Measurements from ENCODE around the gene DIPK2A. TPM values are rescaled to one million over a fixed set of nuclear protein-coding genes. Genes with fewer than 3 reads are reported as not detected.
A peak's percentile ranks its signal among the peaks of the same experiment; 100 is the strongest.

Gene DIPK2A
- total RNA-seq, 1 donor from 2014 or later, result 49.0 TPM

GRCh38 chr3:143972505-143973258 lies 1.1 kb downstream of the DIPK2A start:
- Mint-ChIP-seq H3K9me3 (peaks cover 9% of the 10 kb centered on the region), H3K27me3 (ENCODE audit: insufficient read depth, low read depth) (peaks cover 13% of the 10 kb centered on the region), H3K4me1 (peaks cover 24% of the 10 kb centered on the region), H3K4me3 (peak overlapping the region; percentile 98), H3K27ac (peak overlapping the region; percentile 92), H3K36me3 (peaks cover 3% of the 10 kb centered on the region)
- Histone ChIP-seq H3K27ac (peak overlapping the region; percentile 85), H3K79me2 (ENCODE audit: low read depth) (peaks cover 50% of the 10 kb centered on the region), H4K20me1 (ENCODE audit: low read depth) (peaks cover 38% of the 10 kb centered on the region), H3K4me2 (peak overlapping the region; percentile 95), H3K36me3 (no peaks in the 10 kb centered on the region), H3F3A (ENCODE audit: low read depth) (peaks cover 41% of the 10 kb centered on the region), H2AFZ (replicated peaks) (peak overlapping the region; percentile 10), H3K9me3 (ENCODE audit: low read depth) (no peaks in the 10 kb centered on the region), H3K4me3 (peak overlapping the region; percentile 96), H3K4me1 (peaks cover 48% of the 10 kb centered on the region), H3K27me3 (no peaks in the 10 kb centered on the region), H3K9ac (peak overlapping the region; percentile 53)
- peak; percentile 85 for DNase-seq (ENCODE audit: low spot score)
- no peak for TF ChIP-seq EZH2phosphoT487 (IDR thresholded peaks at IDR 0.05)
- peak; percentile 54 for TF ChIP-seq CTCF (IDR thresholded peaks at IDR 0.05)

GRCh38 chr3:143973259-143974021 lies 1.8 kb downstream of the DIPK2A start:
- Histone ChIP-seq H3K4me1 (peaks cover 52% of the 10 kb centered on the region), H3K79me2 (ENCODE audit: low read depth) (peaks cover 57% of the 10 kb centered on the region), H3K27ac (no peak overlapping the region), H3K9me3 (ENCODE audit: low read depth) (no peaks in the 10 kb centered on the region), H3F3A (ENCODE audit: low read depth) (peaks cover 41% of the 10 kb centered on the region), H4K20me1 (ENCODE audit: low read depth) (peaks cover 38% of the 10 kb centered on the region), H3K27me3 (no peaks in the 10 kb centered on the region), H3K4me3 (peak overlapping the region; percentile 96), H2AFZ (replicated peaks) (no peak overlapping the region), H3K9ac (peak overlapping the region; percentile 53), H3K36me3 (no peaks in the 10 kb centered on the region), H3K4me2 (peak overlapping the region; percentile 95)
- peaks cover 24% of the 10 kb centered on the region for H3K4me1 Mint-ChIP-seq
- H3K4me3 Mint-ChIP-seq, result peak overlapping the region; percentile 98
- peak; percentile 20 for DNase-seq (ENCODE audit: low spot score)
- TF ChIP-seq CTCF (IDR thresholded peaks at IDR 0.05) (no peak), EZH2 (IDR thresholded peaks at IDR 0.05) (no peak), EZH2phosphoT487 (IDR thresholded peaks at IDR 0.05) (no peak)
- peak overlapping the region; percentile 92 for H3K27ac Mint-ChIP-seq
- peaks cover 6% of the 10 kb centered on the region for H3K36me3 Mint-ChIP-seq
- H3K9me3 Mint-ChIP-seq, result peaks cover 15% of the 10 kb centered on the region
- peaks cover 13% of the 10 kb centered on the region for H3K27me3 Mint-ChIP-seq (ENCODE audit: insufficient read depth, low read depth)

GRCh38 chr3:143974271-143975238 lies 2.9 kb downstream of the DIPK2A start:
- H2AFZ ChIP-seq (replicated peaks), result no peak overlapping the region
- Mint-ChIP-seq H3K27me3 (ENCODE audit: insufficient read depth, low read depth) (peaks cover 13% of the 10 kb centered on the region), H3K27ac (peak overlapping the region; percentile 43), H3K36me3 (peaks cover 9% of the 10 kb centered on the region), H3K9me3 (peaks cover 22% of the 10 kb centered on the region), H3K4me3 (peak overlapping the region; percentile 98), H3K4me1 (peaks cover 22% of the 10 kb centered on the region)
- peak overlapping the region; percentile 53 for H3K9ac ChIP-seq
- H3F3A ChIP-seq (ENCODE audit: low read depth), result peaks cover 41% of the 10 kb centered on the region
- peak overlapping the region; percentile 96 for H3K4me3 ChIP-seq
- no peaks in the 10 kb centered on the region for H3K36me3 ChIP-seq
- peaks cover 52% of the 10 kb centered on the region for H3K4me1 ChIP-seq
- TF ChIP-seq CTCF (IDR thresholded peaks at IDR 0.05) (no peak), EZH2 (IDR thresholded peaks at IDR 0.05) (no peak), EZH2phosphoT487 (IDR thresholded peaks at IDR 0.05) (no peak)
- peaks cover 68% of the 10 kb centered on the region for H3K79me2 ChIP-seq (ENCODE audit: low read depth)
- no peaks in the 10 kb centered on the region for H3K27me3 ChIP-seq
- no peaks in the 10 kb centered on the region for H3K9me3 ChIP-seq (ENCODE audit: low read depth)
- H4K20me1 ChIP-seq (ENCODE audit: low read depth), result peaks cover 38% of the 10 kb centered on the region
- DNase-seq (ENCODE audit: low spot score), result no peak
- H3K27ac ChIP-seq, result no peak overlapping the region
- H3K4me2 ChIP-seq, result peak overlapping the region; percentile 95
